ENCODE measurements around the gene PDE4D.

- no peak for TF ChIP-seq POLR2AphosphoS5 (IDR thresholded peaks at IDR 0.05; ENCODE audit: low read depth, low read length)
- TF ChIP-seq, protein P1, sequence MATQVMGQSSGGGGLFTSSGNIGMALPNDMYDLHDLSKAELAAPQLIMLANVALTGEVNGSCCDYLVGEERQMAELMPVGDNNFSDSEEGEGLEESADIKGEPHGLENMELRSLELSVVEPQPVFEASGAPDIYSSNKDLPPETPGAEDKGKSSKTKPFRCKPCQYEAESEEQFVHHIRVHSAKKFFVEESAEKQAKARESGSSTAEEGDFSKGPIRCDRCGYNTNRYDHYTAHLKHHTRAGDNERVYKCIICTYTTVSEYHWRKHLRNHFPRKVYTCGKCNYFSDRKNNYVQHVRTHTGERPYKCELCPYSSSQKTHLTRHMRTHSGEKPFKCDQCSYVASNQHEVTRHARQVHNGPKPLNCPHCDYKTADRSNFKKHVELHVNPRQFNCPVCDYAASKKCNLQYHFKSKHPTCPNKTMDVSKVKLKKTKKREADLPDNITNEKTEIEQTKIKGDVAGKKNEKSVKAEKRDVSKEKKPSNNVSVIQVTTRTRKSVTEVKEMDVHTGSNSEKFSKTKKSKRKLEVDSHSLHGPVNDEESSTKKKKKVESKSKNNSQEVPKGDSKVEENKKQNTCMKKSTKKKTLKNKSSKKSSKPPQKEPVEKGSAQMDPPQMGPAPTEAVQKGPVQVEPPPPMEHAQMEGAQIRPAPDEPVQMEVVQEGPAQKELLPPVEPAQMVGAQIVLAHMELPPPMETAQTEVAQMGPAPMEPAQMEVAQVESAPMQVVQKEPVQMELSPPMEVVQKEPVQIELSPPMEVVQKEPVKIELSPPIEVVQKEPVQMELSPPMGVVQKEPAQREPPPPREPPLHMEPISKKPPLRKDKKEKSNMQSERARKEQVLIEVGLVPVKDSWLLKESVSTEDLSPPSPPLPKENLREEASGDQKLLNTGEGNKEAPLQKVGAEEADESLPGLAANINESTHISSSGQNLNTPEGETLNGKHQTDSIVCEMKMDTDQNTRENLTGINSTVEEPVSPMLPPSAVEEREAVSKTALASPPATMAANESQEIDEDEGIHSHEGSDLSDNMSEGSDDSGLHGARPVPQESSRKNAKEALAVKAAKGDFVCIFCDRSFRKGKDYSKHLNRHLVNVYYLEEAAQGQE (IDR thresholded peaks at IDR 0.05; ENCODE audit: insufficient read depth in 1 of 2, low read depth in 2 of 2, low read length in 2 of 2), result no peak
- TF ChIP-seq FOXP2 (optimal IDR thresholded peaks at IDR 0.05; ENCODE audit: borderline replicate concordance, extremely low read depth, extremely low read length, insufficient read depth), result no peak
- no peak for TF ChIP-seq TAF1 (IDR thresholded peaks at IDR 0.05; ENCODE audit: borderline replicate concordance, insufficient read depth, low read length)
These were observed 532.1 kb downstream of the PDE4D start for GRCh38 chr5:59361454-59361853.
